HepG2 (cell line): ENCODE measurements around the gene TNK1. TPM values are rescaled to one million over a fixed set of nuclear protein-coding genes. Genes with fewer than 3 reads are reported as not detected.

Experiments used
- DRAP1 ChIP-seq: IDR thresholded peaks from 2 replicates; pipeline ENCODE4 v1.6.1; 2016; ENCODE audit warnings: missing genetic modification reagents, missing compliant biosample characterization
- GABPA ChIP-seq, 2 experiments: IDR thresholded peaks; 2 replicates each; pipeline ENCODE4 v1.6.1; 2011 to 2016; ENCODE audit warnings: low read depth in 2 of 2, low read length in 1 of 2, missing biosample characterization in 1 of 2, missing genetic modification characterization in 1 of 2
- NCOA2 ChIP-seq: sonication (generic); formaldehyde crosslinking; IDR thresholded peaks from 2 replicates; pipeline ENCODE4 v1.8.0; 2022; ENCODE audit warnings: inconsistent platforms
- PHF21A ChIP-seq: sonication (generic); formaldehyde crosslinking; IDR thresholded peaks from 2 replicates; pipeline ENCODE4 v1.5.0; 2020; ENCODE audit warnings: mild to moderate bottlenecking, missing genetic modification reagents
- PLRG1 ChIP-seq: fragments of 450-650 bp; conservative IDR thresholded peaks from 2 replicates; pipeline ENCODE4 v1.6.1; 2016
- SP140L ChIP-seq: sonication (generic); formaldehyde crosslinking; IDR thresholded peaks from 2 replicates; pipeline ENCODE4 v1.4.0; 2020; ENCODE audit warnings: missing genetic modification reagents, borderline replicate concordance
- ZBTB21 ChIP-seq: sonication (generic); formaldehyde crosslinking; IDR thresholded peaks from 2 replicates; pipeline ENCODE4 v1.4.0; 2020; ENCODE audit warnings: missing genetic modification reagents
- ZNF350 ChIP-seq: sonication (generic); formaldehyde crosslinking; IDR thresholded peaks from 2 replicates; pipeline ENCODE4 v1.4.0; 2020; ENCODE audit warnings: mild to moderate bottlenecking, low read depth, missing genetic modification reagents, borderline replicate concordance
- ZNF496 ChIP-seq: sonication (generic); formaldehyde crosslinking; IDR thresholded peaks from 2 replicates; pipeline ENCODE4 v1.8.1; 2023; ENCODE audit warnings: mild to moderate bottlenecking, moderate library complexity, missing genetic modification reagents; ENCODE audit not compliant: insufficient replicate concordance
- ZNF572 ChIP-seq: sonication (generic); formaldehyde crosslinking; IDR thresholded peaks from 2 replicates; pipeline ENCODE4 v1.5.1; 2020; ENCODE audit warnings: mild to moderate bottlenecking, missing genetic modification reagents
- ZNF639 ChIP-seq: conservative IDR thresholded peaks from 2 replicates; pipeline ENCODE4 v1.6.1; 2018; ENCODE audit warnings: missing genetic modification reagents
- ZNF792 ChIP-seq: IDR thresholded peaks from 2 replicates; pipeline ENCODE4 v1.6.1; 2016
- polyA plus RNA-seq, 8 experiments: library from polyadenylated mRNA; depleted of rRNA in 3 of 8; stranded (reverse) in 7 of 8; unstranded in 1 of 8; fragments of >200 nt; fragmentation: Illumina TruSeq in 4 of 8; extraction: Trizol in 4 of 8; gene quantifications; 2 replicates each; pipeline versions ENCODE4 v1.2.1 to v1.2.3, GENCODE V29; 2011 to 2016; ENCODE audit warnings: low read depth in 4 of 8, missing spikeins in 1 of 8, mixed read lengths in 1 of 8; ENCODE audit not compliant: insufficient read depth in 1 of 8
- total RNA-seq, 5 experiments: library from RNA; depleted of rRNA; stranded (reverse); fragments of >200 nt; fragmentation: Illumina TruSeq; extraction: Trizol; gene quantifications; 2 replicates each; pipeline ENCODE4 v1.2.3, GENCODE V29; 2016; ENCODE audit warnings: low read depth in 1 of 5
- TF ChIP-seq, protein P1 (sequence below): sonication (generic); formaldehyde crosslinking; IDR thresholded peaks from 2 replicates; pipeline ENCODE4 v1.5.1; 2020; ENCODE audit warnings: missing genetic modification reagents, mild to moderate bottlenecking, borderline replicate concordance
- TF ChIP-seq, protein P2 (sequence below): sonication (generic); formaldehyde crosslinking; IDR thresholded peaks from 2 replicates; pipeline ENCODE4 v1.5.0; 2020; ENCODE audit warnings: missing genetic modification reagents

TNK1 gene
- total and polyA plus RNA-seq, 2 of the 13 experiments (the other 11 are each of a cell fraction or from before 2014, with no cell fraction given), result 2.0 to 3.5 TPM

DNA sequence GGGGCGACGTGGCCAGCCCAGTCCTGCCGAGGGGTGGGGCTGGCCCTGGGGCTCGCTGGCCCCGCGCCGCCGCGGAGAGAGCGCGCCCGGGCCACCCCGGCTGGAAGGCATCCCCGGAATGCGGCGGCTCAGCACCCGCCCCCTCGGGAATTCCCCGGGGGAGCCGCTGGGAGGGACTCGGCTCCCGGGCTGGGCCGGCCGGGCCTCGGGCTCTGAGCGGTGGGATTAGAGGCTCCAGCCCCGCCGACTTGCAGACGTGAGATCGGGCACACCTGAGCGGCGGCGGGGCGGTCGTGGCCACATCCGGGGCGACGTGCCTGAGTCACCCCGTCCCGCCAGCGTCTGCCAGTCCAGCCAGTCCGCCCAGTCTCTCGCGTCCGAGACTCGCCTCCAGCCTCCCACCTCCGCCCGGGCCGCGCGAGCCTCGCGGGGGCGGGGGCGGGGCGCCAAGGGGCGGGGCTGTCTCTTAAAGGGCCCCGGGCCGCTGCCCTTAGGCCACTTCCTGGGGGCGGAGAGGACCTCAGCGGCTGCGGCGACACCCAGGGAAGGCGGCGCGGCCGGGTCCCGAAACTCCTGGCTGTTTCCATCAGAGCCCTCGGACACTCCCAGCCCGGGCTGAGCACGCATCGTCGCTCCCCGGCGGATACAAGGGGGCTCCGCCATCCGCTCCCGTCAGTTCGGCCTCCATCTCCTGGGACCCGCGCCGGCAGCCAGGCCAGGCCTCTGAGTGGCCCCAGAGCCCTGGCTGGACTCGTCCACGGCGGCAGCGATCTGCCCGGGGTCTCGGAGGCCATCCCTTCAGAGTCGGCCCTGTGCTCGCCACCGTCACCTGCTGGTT, 29.0 kb upstream of the TNK1 start, which contains the start of gene KCTD11 (continued):
- TF ChIP-seq, protein P1, sequence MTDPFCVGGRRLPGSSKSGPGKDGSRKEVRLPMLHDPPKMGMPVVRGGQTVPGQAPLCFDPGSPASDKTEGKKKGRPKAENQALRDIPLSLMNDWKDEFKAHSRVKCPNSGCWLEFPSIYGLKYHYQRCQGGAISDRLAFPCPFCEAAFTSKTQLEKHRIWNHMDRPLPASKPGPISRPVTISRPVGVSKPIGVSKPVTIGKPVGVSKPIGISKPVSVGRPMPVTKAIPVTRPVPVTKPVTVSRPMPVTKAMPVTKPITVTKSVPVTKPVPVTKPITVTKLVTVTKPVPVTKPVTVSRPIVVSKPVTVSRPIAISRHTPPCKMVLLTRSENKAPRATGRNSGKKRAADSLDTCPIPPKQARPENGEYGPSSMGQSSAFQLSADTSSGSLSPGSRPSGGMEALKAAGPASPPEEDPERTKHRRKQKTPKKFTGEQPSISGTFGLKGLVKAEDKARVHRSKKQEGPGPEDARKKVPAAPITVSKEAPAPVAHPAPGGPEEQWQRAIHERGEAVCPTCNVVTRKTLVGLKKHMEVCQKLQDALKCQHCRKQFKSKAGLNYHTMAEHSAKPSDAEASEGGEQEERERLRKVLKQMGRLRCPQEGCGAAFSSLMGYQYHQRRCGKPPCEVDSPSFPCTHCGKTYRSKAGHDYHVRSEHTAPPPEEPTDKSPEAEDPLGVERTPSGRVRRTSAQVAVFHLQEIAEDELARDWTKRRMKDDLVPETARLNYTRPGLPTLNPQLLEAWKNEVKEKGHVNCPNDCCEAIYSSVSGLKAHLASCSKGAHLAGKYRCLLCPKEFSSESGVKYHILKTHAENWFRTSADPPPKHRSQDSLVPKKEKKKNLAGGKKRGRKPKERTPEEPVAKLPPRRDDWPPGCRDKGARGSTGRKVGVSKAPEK, result no peak
- no peak for TF ChIP-seq ZNF496 (CRISPR knock-in tag)
- peak; percentile 20; the same call in 1 of the 2 replicates for TF ChIP-seq NCOA2 (CRISPR knock-in tag)
- TF ChIP-seq SP140L (CRISPR knock-in tag), result no peak
- peak; percentile 81 for TF ChIP-seq DRAP1 (CRISPR knock-in tag)
- no peak for TF ChIP-seq ZNF572
- TF ChIP-seq, protein P2, sequence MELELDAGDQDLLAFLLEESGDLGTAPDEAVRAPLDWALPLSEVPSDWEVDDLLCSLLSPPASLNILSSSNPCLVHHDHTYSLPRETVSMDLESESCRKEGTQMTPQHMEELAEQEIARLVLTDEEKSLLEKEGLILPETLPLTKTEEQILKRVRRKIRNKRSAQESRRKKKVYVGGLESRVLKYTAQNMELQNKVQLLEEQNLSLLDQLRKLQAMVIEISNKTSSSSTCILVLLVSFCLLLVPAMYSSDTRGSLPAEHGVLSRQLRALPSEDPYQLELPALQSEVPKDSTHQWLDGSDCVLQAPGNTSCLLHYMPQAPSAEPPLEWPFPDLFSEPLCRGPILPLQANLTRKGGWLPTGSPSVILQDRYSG (CRISPR knock-in tag), result no peak
- TF ChIP-seq ZNF639 (CRISPR knock-in tag), result peak; percentile 94
- TF ChIP-seq PHF21A, result peak; percentile 77; the same call in 1 of the 2 replicates
- no peak for TF ChIP-seq GABPA (IDR thresholded peaks at IDR 0.05; ENCODE audit: low read depth, low read length)
- 0 out of 2 replicates have a peak, but pooled peaks have one; percentile 43 for TF ChIP-seq GABPA (CRISPR knock-in tag; IDR thresholded peaks at IDR 0.05; ENCODE audit: low read depth)
- no peak for TF ChIP-seq ZBTB21 (CRISPR knock-in tag)
- TF ChIP-seq ZNF350, result peak; percentile 43; the same call in 1 of the 2 replicates
- TF ChIP-seq PLRG1, result no peak
- peak; percentile 42 for TF ChIP-seq ZNF792
